NB4 (cell line): ENCODE results near the gene SP140.

Source experiments
- DNase-seq: peaks from one replicate; pipeline ENCODE4 v3.0.0; 2010; ENCODE audit warnings: low read depth
- H3K4me3 ChIP-seq: one replicate; pipeline ENCODE4 v1.5.1; 2011; ENCODE audit warnings: mild to moderate bottlenecking, low read depth, low read length, moderate library complexity
- CTCF ChIP-seq: IDR thresholded peaks from one replicate; pipeline ENCODE4 v1.5.1; 2012; ENCODE audit warnings: low read depth, low read length
- MAX ChIP-seq: IDR thresholded peaks from 2 replicates; pipeline ENCODE4 v1.6.1; 2011; ENCODE audit warnings: low read depth, low read length
- MYC ChIP-seq: IDR thresholded peaks from 2 replicates; pipeline ENCODE4 v1.6.1; 2011; ENCODE audit warnings: low read depth, low read length
- POLR2A ChIP-seq: IDR thresholded peaks from 2 replicates; pipeline ENCODE4 v1.6.1; 2011; ENCODE audit warnings: mild to moderate bottlenecking; ENCODE audit not compliant: insufficient read length; ENCODE audit errors: extremely low read depth

Gene SP140

GRCh38 chr2:230312638-230313037 is 87.1 kb downstream of the SP140 start:
- no peak for TF ChIP-seq MYC
- no peak for TF ChIP-seq POLR2A
- DNase-seq: no peak
- no peak overlapping the region for H3K4me3 ChIP-seq

GRCh38 chr2:230317366-230317765 is 91.8 kb downstream of the SP140 start:
- H3K4me3 ChIP-seq: no peak overlapping the region
- no peak for DNase-seq
- TF ChIP-seq CTCF: no peak
- no peak for TF ChIP-seq MYC
- no peak for TF ChIP-seq MAX
- no peak for TF ChIP-seq POLR2A

GRCh38 chr2:230318190-230319121 is 92.9 kb downstream of the SP140 start:
- DNase-seq: peak; percentile 66
- no peak overlapping the region for H3K4me3 ChIP-seq
- TF ChIP-seq CTCF (no peak), MAX (no peak), POLR2A (no peak), MYC (no peak)

- DNase-seq: peak; percentile 66
Observed at GRCh38 chr2:230319211-230319862, 93.8 kb downstream of the SP140 start.

GRCh38 chr2:230321031-230321430 is 95.5 kb downstream of the SP140 start:
- H3K4me3 ChIP-seq: no peak overlapping the region
- no peak for TF ChIP-seq MAX
- TF ChIP-seq POLR2A: no peak
- TF ChIP-seq MYC: no peak
- no peak for TF ChIP-seq CTCF
- DNase-seq: no peak

More at GRCh38 chr2:230319211-230319862, 93.8 kb downstream of the SP140 start:
- TF ChIP-seq MAX (no peak), MYC (no peak), POLR2A (no peak), CTCF (no peak)
- H3K4me3 ChIP-seq: no peak overlapping the region

- no peak for DNase-seq
- H3K4me3 ChIP-seq: no peak overlapping the region
- TF ChIP-seq MAX (no peak), MYC (no peak), POLR2A (no peak), CTCF (no peak)
Observed at GRCh38 chr2:230322561-230323384, 97.2 kb downstream of the SP140 start.
